ENCODE data around the gene POMT2.
"Not testable (repeated sequence)": the region's sequence is repeated elsewhere in the genome, so short reads cannot be mapped to it uniquely, and the experiment has no call there.

POMT2 gene, protein sequence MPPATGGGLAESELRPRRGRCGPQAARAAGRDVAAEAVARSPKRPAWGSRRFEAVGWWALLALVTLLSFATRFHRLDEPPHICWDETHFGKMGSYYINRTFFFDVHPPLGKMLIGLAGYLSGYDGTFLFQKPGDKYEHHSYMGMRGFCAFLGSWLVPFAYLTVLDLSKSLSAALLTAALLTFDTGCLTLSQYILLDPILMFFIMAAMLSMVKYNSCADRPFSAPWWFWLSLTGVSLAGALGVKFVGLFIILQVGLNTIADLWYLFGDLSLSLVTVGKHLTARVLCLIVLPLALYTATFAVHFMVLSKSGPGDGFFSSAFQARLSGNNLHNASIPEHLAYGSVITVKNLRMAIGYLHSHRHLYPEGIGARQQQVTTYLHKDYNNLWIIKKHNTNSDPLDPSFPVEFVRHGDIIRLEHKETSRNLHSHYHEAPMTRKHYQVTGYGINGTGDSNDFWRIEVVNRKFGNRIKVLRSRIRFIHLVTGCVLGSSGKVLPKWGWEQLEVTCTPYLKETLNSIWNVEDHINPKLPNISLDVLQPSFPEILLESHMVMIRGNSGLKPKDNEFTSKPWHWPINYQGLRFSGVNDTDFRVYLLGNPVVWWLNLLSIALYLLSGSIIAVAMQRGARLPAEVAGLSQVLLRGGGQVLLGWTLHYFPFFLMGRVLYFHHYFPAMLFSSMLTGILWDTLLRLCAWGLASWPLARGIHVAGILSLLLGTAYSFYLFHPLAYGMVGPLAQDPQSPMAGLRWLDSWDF

DNA sequence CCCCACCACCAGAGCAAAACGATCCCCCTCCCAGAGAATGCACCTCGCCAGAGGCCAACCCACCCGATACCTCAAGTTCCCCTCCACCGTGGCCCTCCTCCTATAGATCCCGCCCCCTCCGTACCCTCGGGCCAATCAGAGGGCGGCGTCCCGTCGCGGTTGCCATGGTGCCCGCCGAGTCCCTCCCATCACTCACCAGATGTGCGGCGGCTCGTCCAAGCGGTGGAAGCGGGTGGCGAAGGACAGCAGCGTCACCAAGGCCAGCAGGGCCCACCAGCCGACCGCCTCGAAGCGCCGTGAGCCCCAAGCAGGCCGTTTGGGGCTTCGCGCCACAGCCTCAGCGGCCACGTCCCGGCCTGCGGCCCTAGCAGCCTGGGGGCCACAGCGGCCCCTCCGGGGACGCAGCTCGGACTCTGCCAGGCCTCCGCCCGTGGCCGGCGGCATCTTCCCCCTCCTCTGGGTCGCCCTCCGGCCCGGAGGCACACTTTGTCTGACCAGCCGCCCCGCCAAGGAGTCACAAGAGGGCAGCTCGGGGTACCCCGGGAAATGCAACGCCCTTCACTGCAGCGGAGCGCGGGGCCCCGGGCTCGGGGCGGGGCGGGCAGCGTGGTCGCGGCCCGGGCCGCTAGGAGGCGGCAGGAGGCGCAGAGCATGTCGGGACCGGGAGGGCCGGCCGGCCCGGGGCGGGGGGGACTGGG is at the start of gene POMT2:
Gene POMT2 (minus strand): TSS at position 646 of the 698 bp plus-strand sequence. CDS start 202 bp downstream, at position 444.
- DNase-seq (ENCODE audit: low spot score), result peak; percentile 95

DNA sequence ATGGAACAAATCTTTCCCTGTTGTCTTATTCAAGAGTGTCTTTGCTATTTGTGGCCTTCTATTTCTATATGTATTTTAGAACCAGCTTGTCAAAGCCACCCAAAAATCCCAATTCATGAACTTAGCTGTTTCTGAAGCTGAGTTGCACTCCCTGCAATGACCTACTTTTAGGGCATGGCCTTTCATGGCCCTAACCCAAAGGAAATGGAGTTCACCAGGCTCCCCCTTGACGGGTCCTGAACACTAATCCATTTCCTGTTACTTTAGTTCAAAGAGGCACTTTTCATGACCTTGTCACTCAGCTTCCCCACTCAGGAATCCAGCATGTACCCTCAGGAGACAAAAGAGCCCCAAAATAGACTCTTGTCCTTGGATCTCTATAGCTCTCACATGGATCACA is 48.6 kb upstream of the POMT2 start:
- no peak for DNase-seq (ENCODE audit: low spot score)

DNA sequence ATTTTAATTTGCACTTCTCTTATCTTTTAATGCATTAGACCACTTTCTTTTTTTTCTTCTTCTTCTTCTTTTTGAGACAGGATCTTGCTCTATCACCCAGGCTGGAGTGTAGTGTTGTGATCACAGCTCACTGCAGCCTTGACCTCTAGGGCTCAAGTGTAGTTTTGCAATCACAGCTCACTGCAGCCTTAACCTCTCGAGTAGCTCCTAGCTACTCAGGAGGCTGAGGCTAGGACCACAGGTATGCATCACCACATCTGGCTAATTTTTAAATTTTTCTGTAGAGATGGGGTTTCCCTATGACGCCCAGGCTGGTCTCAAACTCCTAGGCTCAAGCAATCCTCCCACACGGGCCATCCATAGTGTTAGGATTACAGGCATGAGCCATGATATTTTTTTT is 43.5 kb upstream of the POMT2 start:
- DNase-seq (ENCODE audit: low spot score), result no peak

DNA sequence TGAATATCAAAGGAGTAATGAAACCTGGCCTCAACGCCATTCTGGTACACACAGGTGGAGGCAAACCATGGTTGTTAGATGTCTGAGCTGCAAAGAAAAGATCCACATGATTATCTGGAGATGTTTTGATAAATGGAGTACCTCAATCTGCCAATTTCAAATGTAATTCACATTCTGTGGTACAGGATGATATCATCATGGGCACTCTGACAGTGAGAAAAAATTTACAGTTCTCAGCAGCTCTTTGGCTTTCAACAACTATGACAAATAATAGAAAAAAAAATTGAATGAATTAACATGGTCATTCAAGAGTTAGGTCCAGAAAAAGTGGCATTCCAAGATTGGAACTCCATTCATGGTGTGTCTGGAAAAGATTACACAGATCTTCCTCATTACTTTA is 38.9 kb upstream of the POMT2 start:
- no peak for DNase-seq (ENCODE audit: low spot score)

DNA sequence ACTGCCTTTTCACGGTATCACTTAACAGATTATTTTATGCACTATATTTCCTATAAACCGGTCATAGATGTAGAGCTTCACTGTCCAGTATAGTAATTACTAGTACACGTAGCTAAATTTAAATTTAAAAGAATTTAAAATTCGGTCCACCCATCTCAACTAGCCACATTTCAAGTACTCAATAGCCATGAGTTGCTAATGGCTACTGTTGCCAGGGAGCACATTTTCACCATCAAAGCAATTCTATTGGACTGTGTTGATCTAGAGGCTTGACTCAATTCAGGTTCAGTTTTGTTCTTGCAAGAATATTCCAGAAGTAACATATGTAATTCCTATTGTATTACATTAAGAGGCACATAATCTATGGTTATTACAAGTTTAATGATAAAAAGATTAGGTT is 36.2 kb upstream of the POMT2 start:
- DNase-seq (ENCODE audit: low spot score), result no peak

DNA sequence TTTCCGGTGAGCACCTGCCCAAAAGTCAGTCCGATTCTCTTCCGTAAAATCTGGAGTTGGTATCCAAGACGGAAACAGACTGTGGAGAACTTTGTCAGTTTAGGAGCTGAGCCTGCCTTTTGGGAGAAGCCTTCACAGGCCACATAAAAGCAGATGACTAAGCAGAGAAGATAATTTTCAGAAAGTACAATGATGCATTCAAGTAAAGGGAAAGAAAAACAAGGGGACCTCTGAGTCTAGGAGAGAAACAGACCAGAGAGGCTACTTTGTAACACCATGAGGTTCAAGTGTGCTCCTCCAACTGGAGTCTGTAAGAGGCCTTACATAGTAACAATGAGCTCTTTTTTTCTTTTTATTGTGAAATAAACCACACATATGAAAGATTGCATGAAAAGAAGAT is 35.1 kb upstream of the POMT2 start:
- DNase-seq (ENCODE audit: low spot score), result no peak

DNA sequence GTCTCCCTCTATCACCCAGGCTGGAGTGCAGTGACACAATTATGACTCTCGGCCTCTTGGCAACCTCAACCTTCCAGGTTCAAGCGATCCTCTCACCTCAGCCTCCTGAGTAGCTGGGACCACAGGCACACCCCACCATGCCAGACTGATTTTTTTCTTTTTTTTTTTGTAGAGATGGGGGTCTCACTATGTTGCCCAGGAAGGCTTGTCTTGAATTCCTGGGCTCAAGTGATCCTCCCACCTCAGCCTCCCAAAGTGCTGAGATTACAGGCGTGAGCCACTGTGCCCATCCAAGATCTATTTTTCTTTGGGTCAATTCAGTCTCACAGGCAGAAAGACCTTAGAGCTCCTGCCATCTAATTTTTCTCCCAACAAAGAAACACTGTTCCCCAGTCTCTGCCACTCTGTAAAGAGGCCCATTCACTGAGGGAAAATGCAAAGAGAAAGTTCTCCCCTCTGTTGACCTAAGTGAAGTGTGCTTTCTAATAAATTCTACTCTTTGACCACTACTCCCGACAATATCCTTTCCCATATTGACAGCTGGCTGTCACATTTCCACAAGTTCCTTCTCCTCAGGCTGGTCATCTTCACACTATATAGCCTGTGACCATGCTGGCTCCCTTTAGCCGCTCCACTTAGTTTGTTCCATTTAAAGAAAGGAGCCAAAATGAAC is 32.9 kb upstream of the POMT2 start:
- no peak for DNase-seq (ENCODE audit: low spot score)

DNA sequence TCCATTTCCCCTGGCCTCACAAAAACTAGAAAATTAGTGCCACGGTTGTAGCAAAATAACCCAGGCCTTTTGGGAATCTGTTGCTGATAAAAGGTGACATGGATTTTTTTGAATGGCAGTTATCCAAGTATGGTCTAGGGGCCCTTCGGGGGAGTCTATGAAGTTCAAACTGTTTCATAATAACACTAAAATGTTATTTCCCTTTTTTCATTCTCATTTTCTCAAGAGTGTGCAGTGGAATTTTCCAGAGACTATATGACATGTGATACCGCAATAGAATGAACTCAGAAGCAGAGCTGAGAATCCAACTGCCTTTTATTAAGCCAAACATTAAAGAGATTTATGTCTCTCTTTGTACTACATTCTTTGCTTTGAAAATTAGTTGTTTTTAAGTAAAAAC is 27.1 kb upstream of the POMT2 start:
- DNase-seq (ENCODE audit: low spot score), result no peak

DNA sequence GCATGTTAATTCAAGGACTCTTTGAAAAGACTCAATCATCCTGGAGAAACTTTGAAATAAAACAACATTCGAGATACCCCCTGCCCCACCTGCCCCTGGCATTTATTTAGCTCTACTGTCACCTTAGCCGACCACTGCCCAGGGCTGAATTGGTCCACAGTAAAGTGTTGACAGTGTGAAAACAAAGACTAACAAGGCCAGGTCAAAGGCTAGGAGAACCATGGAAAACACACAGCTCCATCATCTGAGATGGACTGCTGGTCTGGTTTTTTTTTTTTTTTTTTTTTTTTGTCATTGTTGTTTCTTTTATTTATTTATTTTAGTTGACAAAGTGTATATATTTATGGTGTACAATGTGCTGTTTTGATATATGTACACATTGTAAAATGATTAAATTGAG is 25.8 kb upstream of the POMT2 start:
- DNase-seq (ENCODE audit: low spot score), result no peak

DNA sequence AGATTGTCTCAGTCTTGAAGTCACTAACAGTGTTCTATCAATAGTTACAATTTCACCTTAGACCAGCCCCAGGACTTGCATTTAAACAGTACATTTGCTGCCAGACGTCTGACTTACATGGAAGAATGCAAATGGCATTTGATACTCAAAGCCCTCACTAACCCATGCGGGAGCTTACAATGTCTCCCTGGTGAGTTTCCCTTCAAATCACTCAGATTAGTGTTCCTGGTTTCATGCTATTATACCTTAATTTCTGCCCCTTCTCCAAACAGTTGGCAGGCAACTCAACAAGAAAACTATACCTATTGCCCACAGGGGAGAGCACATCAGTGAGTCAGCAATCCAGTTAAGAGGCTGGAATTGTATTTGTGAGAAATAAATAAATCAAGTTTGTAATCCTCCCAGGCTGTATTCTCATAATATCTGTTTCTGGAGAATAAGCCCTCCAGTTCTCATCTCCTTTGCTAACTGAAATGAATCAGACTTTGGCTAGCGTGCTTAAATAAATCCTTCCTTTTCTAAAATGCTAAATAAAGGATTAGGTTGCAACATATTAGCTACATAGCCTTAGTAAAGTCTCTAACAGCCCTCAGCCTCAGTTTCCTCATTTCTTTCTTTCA is 23.8 kb upstream of the POMT2 start:
- DNase-seq (ENCODE audit: low spot score), result no peak

DNA sequence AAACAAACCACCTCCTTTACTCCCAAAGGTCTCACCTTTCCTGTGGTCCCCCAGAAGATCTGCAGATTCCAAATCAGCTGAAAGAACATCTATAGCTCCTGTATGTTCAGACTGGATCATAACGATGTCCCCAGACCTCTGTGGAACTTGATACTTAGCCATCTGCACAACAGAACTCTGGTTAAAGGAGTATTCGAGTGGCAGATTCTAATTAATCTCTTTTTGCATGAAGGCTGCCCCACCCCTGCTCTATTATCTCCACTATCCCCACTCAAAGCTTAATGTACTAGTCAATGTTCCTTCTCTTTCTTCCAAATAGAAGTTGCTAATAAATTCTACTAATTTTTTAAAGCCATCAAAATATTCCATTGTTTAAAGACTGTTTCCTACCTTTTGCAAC is 23.0 kb upstream of the POMT2 start:
- no peak for DNase-seq (ENCODE audit: low spot score)

DNA sequence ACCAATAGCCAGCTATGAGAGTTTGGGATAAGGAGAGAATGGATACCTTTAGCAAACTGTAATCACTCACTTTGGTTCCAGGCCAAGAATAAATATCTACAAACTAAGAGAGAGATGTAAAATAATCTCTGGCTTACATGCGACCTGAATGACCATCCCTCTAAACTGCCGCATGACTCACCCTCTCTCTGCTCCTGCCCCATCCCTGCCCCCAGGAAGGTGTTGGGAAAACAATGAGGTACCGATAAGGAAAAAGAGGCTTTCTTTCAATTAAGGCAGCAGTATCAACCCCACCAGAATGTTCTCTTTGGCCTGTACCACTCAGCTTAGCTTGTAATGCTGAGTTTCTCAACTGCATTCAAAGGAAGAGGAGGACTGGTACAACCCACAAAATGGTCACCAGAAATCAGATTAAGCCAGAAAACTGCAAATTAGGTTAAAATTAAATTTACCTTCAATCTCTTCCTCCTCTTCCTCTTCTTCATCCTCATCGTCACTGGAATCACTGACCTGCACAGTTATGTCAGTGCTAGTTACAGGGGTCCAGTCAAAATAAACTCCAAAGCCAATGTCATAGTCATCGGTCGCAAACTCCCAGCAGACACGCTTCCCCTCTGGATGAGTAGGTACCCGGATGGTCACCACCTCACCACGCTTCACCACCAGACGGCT is 22.2 kb upstream of the POMT2 start:
- no peak for DNase-seq (ENCODE audit: low spot score)

DNA sequence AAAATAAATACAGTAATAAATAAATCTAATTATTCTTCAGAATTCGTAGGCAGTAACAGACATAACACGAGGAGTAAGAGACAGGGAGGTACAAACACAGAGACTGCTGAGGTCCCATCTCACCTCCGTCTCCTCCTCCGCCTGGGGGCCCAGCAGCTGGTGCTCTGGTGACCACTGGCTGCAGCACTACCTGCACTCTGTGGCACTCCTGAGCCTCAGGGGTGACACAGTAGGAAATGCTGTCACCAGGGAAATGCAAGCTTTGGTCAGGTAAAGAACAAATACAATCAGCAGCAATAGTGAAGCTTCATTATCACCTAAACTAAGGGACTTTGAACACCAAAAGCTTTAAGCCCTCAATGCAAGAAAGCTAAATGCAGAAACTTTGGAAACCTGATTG is 19.7 kb upstream of the POMT2 start:
- no peak for DNase-seq (ENCODE audit: low spot score)

DNA sequence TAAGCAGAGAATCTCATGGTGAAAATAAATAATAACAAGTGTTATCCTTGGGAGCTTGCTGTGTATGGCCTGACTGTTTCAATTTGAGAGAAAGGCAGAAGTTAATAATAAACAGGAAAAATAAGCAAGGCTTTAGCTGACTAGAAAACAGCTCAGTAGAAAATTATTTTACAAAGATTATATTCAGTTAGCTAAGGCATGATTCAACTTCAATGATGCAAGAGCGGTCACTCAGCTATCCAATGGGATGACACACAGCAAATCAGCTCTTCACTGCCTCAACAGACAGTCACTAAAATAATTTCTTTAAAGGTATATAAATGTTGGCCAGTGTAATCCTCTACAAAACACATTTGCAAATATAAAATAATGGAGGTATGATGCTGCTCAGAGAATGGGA is 18.7 kb upstream of the POMT2 start:
- no peak for DNase-seq (ENCODE audit: low spot score)

DNA sequence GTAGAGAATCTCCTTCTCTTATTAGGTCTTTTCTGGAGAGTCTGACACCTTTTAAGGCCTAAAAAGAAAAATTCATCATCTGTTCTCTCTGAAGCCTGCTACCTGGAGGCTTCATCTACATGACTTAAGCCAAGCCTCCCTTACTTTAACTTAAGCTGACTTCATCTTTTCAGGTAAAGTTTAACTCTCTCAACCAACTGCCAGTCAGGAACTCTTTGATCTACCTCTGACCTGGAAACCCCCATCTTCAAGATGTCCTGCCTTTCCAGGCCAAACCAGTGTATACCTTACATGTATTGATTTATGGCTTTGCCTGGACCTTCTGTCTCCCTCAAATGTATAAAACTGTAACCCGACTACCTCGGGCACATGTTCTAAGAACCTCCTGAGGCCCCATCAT is 17.6 kb upstream of the POMT2 start:
- DNase-seq (ENCODE audit: low spot score), result no peak

DNA sequence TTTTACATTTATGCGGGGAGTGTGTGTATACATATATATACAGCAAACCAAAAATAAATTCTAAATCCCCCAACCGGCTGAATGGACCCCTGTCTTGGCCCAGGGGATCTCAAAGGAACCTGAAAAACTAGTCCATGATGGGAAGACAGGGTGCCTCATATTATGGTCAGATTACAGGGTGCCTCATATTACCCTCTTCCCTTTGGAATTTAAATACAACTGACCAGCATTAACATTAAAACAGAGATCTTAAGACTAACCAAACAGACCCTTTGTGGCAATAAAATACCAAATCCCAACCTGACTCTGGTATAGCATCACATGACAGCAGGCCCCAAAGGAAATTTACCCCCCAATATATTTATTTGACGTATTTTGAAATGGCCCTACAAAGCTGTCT is 17.2 kb upstream of the POMT2 start:
- no peak for DNase-seq (ENCODE audit: low spot score)

DNA sequence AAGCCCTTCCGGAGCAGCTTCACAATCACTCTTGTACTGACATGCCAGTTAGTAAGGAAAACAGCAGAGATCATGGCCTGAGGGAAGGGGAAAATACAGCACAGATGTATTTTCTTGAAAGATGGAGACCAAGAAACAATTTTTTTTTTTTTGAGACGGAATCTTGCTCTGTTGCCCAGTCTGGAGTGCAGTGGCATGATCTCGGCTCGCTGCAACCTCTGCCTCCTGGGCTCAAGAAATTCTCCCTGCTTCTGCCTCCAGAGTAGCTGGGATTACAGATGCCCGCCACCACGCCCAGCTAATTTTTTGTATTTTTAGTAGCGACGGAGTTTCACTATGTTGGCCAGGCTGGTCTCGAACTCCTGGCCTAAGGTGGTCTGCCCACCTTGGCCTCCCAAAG is 16.6 kb upstream of the POMT2 start:
- not testable (repeated sequence) for DNase-seq (ENCODE audit: low spot score)

DNA sequence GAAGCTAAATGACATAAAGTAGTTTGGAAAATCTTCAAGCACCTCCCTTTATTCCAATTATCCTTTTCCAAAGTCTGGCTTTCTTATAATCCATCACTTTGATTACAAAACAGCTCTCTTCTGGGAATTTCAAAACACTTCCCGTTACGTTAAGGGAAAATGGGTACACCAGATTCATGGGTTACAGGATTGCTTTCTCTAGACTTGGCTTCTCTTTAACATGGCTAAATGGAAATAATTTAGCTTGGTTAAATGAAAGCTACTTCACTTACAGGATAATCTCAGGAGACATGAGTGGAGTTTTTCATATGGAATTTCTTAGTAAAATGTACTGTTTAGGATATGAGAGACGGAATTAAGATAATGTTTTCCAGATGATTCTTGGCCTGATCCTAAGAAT is 14.9 kb upstream of the POMT2 start:
- DNase-seq (ENCODE audit: low spot score), result no peak

DNA sequence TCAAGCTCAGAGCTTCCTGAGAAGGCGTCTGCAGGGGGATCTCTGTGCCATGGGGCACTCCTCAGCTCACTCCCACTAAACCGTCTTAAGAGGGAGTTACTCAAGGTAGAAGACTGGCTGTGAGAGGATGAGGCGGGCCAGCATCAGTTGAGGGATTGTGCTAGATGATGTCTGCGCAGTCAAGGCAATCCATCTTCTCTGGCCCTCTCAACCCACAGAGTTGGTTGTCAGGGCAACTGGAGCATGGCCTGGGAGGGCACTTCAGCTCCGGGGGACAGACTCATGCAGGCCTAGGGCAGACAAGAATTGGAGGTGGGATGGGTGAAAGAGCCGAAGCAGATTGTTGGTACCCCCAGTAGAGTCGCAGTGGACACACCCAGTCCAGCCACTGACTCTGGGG is 9.2 kb upstream of the POMT2 start:
- no peak for DNase-seq (ENCODE audit: low spot score)

DNA sequence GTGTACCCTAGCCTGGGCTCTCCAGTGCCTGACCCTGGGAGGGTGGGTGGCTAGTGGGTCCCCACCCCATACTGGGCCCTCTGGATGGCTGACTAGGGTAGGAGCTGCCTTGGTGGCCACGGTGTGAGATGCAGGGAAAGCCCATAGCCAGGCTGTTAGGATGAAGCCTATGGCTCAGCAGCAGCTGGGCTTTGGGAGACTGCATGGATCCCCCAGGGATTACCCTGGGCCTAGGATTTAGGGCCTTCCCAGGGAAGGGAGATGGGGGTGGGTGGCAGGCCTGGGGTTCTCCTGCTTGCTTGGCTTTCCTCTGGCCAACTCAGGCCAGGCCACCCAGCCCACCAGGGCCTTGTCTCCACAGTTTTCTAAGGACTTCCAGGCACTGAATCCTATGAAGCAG is 6.4 kb upstream of the POMT2 start:
- DNase-seq (ENCODE audit: low spot score), result no peak

DNA sequence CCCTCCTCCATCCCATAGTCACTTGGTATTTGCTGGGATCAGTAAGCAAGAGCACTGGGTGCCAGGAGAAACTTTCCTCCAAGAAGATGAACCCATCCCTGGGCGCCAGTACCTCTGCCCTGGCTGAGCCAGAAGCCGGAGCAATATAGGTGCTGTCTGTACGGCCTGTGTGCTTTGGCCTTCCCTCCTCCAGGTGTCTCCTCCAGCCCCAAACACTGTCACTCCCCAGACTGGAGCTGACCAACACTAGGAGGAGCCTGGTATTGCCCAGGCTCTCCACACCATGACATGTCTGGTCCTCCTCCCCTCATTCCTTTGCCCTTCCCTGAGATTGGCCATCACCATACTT is 5.0 kb upstream of the POMT2 start:
- DNase-seq (ENCODE audit: low spot score), result no peak
